ACHN (cell line): ENCODE data around the gene RNF11.
"Not testable (repeated sequence)": the region's sequence is repeated elsewhere in the genome, so short reads cannot be mapped to it uniquely, and the experiment has no call there.

Experiments used
- DNase-seq: peaks from one replicate; pipeline ENCODE4 v3.0.0-alpha.2; 2015
- in situ Hi-C: cut with HindIII; loops from 2 replicates; pipeline ENCODE4 v1.10.0; 2017; ENCODE audit warnings: low sequenced_read_pairs, low pct_ligation_motif_present, low pct_unique_long_range_greater_than_20kb

Gene RNF11

GRCh38 chr1:51251165-51251564 is 15.1 kb downstream of the RNF11 start:
- in situ Hi-C loops, DNase-seq: not testable (repeated sequence)

- no peak for DNase-seq
- in situ Hi-C loops = no loop called here
Observed at GRCh38 chr1:51252366-51252765, 16.3 kb downstream of the RNF11 start.

GRCh38 chr1:51253691-51254090 is 17.6 kb downstream of the RNF11 start:
- in situ Hi-C loops = no loop called here
- DNase-seq = no peak

GRCh38 chr1:51255331-51255730 is 19.3 kb downstream of the RNF11 start:
- no peak for DNase-seq
- in situ Hi-C loops = no loop called here

GRCh38 chr1:51263147-51263877 is 27.2 kb downstream of the RNF11 start:
- in situ Hi-C loops = no loop called here
- no peak for DNase-seq

GRCh38 chr1:51264451-51264850 is 28.4 kb downstream of the RNF11 start:
- DNase-seq = peak; percentile 86
- in situ Hi-C loops = no loop called here

- in situ Hi-C loops = no loop called here
- no peak for DNase-seq
Observed at GRCh38 chr1:51265618-51266017, 29.5 kb downstream of the RNF11 start.

- no peak for DNase-seq
- in situ Hi-C loops = no loop called here
Observed at GRCh38 chr1:51266181-51266580, 30.1 kb downstream of the RNF11 start.

- DNase-seq = no peak
- in situ Hi-C loops = no loop called here
Observed at GRCh38 chr1:51266791-51267190, 30.7 kb downstream of the RNF11 start.

GRCh38 chr1:51268634-51269033 is 32.6 kb downstream of the RNF11 start:
- in situ Hi-C loops = no loop called here
- DNase-seq = no peak

- no peak for DNase-seq
- in situ Hi-C loops = no loop called here
Observed at GRCh38 chr1:51270751-51271150, 34.7 kb downstream of the RNF11 start.

- in situ Hi-C loops = no loop called here
- no peak for DNase-seq
Observed at GRCh38 chr1:51272916-51273315, 36.8 kb downstream of the RNF11 start.

GRCh38 chr1:51274676-51275075 is 38.6 kb downstream of the RNF11 start:
- no peak for DNase-seq
- in situ Hi-C loops = no loop called here

GRCh38 chr1:51276286-51276685 is 40.2 kb downstream of the RNF11 start:
- in situ Hi-C loops = no loop called here
- DNase-seq = peak; percentile 84

GRCh38 chr1:51280321-51280978 is 44.4 kb downstream of the RNF11 start:
- in situ Hi-C loops = no loop called here
- DNase-seq = no peak

- no peak for DNase-seq
- in situ Hi-C loops = no loop called here
Observed at GRCh38 chr1:51281807-51282206, 45.7 kb downstream of the RNF11 start.

GRCh38 chr1:51282605-51283004 is 46.5 kb downstream of the RNF11 start:
- in situ Hi-C loops = no loop called here
- no peak for DNase-seq

- in situ Hi-C loops = no loop called here
- no peak for DNase-seq
Observed at GRCh38 chr1:51283979-51284378, 47.9 kb downstream of the RNF11 start.

- no peak for DNase-seq
- in situ Hi-C loops = no loop called here
Observed at GRCh38 chr1:51284487-51284954, 48.4 kb downstream of the RNF11 start.

- in situ Hi-C loops = no loop called here
- DNase-seq = no peak
Observed at GRCh38 chr1:51285055-51285454, 49.0 kb downstream of the RNF11 start.
